GM19468 (cell line): ENCODE data around the gene C17orf100.
"Not testable (repeated sequence)": the region's sequence is repeated elsewhere in the genome, so short reads cannot be mapped to it uniquely, and the experiment has no call there.

Experiments used
- ATAC-seq: cut with Tn5 transposase; IDR thresholded peaks from one replicate; pipeline ENCODE4 v1.9.1; 2021; ENCODE audit warnings: mild to moderate bottlenecking, moderate library complexity, moderate number of reproducible peaks; ENCODE audit not compliant: unreplicated experiment; ENCODE audit errors: extremely low read depth

The C17orf100 gene

DNA sequence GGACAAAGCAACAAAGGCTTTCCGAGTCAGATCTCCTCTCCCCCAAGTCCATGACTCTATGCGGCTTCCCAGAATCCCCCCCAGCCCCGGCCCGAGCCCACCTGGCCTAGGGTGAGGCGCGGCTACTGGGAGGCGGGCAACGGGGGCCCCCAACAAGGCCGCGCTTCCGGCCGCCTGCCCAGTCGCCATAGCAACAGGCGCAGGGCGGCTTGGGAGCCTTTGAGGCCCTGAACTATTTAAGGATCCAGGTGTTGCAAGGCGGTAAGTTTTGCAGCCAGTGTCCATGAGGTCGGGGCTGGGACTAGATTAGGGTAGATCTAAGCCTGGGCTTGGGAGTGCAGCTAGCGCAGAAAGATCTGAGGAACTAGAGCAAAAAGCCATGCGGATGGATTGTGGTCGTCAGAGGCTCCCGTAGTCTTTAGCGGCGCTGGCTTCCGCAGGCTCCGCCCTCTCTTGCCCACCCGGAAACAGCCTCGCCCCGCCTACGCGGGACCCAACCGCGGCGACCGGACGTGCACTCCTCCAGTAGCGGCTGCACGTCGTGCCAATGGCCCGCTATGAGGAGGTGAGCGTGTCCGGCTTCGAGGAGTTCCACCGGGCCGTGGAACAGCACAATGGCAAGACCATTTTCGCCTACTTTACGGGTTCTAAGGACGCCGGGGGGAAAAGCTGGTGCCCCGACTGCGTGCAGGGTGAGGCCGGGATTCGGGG lies 10.9 kb upstream of the C17orf100 start, which contains the start of the genes KIAA0753 and TXNDC17:
Gene KIAA0753 (minus strand): TSS at position 176 of the 711 bp plus-strand sequence. CDS start 5,608 bp downstream, outside the sequence.
Gene TXNDC17 (plus strand): TSS at position 525 of the 711 bp plus-strand sequence. CDS start 23 bp downstream, at position 548.
- peak; percentile 81 for ATAC-seq

DNA sequence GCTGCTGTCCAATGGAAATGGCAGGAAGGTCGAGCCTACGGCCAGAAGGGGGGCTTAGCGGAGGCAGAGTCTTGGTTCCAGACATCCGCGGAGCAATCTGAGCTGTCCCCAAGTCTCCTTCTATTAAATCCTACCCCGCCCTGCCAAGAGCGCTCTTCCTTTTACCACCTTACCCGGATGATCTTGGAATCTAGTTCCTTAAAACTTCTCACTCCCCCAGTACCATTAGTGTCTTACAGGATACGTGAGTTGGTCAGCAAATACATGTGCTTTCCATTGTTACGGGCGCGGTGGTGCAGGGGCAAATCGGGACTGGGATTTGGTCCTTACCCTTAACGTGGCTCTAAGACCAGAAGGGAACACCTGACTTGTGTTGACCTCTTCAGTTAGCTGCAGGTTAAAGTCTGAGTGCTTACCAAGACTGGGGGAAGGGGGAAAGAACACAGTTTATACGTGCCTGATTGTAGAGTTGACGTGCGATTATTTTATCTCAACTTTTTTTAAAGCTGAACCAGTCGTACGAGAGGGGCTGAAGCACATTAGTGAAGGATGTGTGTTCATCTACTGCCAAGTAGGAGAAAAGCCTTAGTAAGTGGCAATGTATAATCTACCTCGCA lies 10.2 kb upstream of the C17orf100 start:
- no peak for ATAC-seq

DNA sequence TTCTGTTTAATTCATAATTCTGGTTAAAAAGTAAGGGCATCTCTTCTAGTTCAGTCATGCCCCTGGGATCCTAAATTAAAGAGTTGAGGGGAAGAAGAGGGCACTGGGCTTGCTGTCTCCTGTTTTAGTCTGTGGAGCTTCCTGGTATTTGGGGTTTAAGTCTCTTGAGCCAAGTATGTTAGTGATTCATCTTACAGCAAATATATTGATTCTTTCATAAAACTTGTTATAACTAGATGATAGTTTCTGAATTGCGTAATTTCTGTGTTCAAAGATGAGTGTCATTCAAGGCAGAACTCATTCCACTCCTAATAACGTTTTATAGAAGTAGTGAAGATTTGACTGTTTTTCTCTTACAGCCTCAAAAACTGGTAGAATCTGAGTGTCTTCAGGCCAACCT lies 9.0 kb upstream of the C17orf100 start:
- ATAC-seq: no peak

DNA sequence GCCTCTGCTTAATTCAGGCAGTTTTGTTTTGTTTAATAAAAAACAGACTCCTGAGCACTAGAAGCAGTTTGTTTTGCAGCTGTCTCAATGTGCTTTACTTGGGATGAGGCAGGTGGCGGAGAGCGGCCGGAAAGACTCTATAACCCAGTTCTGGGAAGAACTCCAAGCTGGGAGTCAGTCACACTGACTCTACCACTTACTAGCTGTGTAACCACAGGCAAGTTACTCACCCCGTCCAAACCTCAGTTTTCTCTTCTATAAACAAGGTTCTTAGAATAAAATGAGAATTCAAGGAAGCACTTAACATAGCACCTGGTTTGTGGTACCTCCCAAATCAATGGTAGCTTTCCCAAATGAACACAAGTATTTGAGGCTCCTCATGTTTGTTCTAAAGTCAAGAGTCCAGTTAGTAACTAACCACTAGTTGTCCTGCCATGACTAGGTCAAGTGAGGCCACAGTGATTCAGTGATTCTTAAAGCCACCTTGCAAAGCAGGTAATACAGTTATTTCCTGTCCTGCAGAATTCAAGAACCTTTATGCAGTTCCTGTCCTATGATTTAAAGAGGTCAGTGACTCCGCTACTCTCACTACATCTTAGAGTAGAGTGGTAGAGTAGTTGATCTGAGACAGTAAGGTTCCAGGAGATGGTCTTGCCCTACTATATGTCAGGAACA lies 8.0 kb upstream of the C17orf100 start:
- ATAC-seq: no peak

DNA sequence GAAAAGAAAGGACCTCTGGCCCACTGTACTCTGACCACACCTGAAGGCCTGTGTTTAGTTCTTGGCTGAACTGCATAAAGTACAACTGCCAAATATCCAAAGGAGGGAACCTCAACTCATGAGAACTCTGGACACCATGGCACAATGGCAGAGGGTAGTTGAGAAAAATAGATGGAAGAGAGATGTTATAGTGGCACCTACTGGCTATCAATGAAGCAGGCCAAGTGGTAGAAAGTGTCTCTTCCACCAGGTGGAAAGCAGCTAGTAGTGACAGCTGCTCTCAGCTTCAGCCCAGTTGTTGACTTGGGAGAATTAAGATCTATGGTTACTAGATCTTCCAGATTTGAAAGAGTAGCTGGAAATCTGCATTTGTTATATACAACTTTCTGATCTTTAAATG lies 3.4 kb upstream of the C17orf100 start:
- no peak for ATAC-seq

DNA sequence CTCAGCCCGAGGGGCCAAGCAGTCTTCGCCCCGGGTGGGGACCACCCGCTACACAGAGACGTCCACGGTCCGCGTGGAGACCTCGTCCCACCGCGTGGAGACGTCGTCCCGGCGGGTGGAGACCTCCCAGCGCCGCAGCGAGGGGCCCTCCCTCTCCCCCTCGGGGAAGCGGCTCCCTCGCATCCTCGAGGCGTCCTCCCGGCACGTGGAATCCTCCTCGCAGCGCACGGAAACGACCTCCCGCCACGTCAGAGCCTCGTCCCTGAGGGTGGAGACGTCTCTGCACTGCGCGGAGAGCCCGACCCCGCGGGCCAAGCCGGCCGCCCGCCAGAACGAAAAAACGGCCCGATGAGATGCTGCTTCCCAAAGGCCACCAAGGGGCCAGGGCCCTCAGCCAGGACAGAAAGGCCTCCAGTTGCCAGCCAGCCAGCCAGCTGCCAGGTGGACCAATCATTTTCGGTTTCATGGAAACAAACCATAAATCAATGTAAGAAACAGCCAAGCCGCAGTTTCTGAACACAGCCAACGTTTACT lies 424 bp downstream of the C17orf100 start:
- ATAC-seq: no peak

DNA sequence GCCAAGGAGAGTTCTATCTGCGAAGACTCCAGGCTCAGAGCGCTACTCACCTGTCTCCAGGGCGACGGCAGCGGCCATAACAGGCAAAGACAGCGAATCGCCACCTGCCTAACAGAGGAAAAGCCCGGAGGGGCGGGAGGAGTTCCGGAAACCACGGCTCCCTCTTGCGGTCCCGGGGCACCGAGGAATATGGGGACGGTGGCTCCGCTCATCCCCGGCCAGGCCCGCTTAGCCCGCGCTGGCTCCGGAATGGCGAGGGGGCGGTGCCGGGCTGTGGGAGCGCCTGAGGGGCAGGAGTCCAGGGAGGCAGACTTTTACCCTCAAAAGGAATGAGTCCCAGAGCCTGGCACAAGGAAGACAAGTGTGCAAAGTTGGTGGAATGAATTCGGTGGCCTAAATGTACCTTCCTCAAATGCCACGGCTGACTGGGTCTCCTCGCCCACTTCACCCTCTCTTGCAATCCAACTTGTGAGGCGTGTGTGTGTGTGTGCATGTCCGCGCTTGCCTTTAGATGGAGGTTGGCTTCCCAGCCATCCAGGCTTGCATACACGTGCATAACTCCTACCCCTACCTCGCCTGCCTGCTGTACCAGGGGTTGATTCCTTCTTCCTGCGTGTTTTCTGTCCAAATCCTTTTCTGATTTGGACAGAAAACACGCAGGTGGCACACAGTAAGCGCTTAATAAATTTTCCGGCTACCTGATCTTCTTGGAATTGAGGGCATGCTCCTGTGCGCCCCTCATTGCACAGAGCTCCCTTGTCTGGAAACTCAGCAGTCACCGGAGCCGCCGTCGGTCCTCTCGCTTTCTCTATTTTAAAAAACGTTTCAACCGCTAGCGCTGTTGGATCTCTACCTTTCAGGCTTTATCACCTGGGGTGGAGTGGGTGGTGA lies 3.5 kb downstream of the C17orf100 start:
- no peak for ATAC-seq

DNA sequence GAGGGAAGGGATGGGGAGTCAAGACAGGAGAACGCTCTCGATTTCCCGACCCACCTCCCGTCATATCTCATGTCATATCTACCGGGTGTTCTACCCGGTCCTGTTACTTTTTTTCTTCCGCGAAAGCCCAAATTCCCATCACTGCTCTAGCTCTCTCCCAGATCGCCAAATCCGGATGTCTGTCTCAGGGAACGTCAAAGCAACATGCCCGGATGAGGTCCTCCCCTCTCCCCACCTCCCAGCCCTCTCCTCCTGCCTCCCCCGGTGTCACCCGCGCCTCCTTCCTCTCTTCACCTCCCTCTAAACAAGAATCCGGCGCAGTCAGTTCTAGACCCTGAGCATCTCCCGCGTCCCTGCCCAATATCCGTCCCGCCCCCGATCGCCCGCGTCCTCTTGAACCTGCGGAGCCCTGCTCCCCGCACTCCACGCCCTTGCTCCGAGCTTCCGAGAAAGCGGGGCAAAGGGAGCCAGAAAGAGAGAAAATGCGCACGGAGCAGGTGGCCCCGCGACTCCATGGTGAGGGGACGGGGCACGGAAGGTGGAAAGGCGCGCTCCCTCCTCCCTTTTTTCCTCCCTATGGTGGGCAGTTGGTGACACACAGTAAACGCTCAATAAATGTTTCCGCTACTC lies 4.3 kb downstream of the C17orf100 start:
- not testable (repeated sequence) for ATAC-seq

DNA sequence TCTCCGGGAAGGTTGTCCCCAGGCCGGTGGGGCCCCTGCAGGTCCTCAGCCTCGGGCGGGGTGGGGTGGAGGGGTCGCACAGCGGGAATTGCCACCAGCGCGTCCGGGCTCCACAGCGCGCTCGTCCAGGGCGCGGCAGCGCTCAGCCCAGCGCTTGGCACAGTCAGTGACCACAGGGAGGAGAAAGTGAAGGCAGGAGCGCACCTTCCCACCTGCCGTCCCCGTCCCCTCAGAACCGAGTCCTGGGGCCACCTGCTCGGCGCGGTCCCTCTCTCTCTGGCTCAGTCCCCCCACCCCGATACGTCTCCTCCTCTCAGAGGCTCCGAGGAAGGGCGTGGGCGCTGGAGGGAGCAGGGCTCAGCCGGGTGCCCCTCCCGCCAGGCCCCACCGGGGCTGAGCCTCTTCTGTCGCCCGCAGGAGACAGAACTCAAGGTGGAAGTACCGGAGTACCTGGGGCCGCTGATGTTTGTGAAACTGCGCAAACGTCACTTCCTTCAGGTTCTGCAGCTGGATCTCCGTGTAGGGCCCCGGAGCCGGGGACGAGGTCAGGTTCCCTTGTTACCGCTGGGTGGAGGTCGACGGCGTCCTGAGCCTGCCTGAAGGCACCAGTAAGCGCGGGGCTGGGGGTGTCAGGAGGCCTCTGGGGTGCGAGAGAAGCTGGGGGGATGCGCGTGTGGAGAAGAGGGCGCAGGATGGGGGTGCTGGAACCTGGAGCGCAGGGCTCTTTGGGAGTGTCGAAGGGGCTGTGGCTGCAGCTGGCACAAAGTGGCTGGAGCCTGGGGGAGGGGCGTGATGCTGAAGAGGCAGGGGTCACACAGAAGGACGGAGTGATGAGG lies 5.5 kb downstream of the C17orf100 start:
- ATAC-seq: not testable (repeated sequence)

DNA sequence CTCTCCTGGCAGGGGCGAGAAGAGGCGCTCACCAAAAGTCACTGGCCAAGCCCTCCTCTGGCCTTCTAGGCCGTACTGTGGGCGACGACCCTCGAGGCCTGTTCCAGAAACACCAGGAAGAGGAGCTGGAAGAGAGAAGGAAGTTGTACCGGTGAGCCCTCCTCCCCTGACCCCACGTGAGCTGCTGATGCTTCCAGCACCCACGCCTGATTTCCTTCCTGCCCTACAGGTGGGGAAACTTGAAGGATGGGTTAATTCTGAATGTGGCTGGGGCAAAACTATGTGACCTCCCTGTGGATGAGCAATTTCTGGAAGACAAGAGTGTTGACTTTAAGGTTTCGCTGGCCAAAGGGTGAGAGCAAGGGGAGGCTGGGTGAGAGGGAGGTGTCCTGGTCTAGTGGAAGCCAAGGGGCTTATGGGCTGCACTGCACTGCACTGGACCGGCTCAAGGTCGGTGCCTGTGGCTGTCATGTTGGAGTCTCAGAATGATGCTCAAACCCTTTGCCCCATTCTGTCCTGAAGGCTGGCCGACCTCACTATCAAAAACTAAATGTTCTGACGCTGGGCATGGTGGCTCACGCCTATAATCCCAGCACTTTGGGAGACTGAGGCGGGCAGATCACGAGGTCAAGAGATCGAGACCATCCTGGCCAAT lies 6.2 kb downstream of the C17orf100 start:
- no peak for ATAC-seq

DNA sequence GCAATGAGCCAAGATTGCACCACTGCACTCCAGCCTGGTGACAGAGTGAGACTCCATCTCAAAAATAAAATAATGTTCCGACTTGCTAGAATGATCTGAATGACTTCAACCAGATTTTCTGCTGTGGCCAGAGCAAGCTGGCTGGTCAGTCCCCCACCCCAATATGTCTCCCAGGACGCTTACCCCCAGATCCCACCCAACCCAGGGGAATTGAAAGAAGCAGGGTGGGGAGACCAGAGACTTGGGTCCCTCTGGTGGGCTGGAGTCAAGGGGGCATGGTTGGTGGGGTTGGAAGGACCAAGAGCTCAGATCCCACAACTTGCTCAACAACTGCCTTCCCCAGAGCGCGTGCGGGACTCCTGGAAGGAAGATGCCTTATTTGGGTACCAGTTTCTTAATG lies 6.8 kb downstream of the C17orf100 start:
- not testable (repeated sequence) for ATAC-seq

DNA sequence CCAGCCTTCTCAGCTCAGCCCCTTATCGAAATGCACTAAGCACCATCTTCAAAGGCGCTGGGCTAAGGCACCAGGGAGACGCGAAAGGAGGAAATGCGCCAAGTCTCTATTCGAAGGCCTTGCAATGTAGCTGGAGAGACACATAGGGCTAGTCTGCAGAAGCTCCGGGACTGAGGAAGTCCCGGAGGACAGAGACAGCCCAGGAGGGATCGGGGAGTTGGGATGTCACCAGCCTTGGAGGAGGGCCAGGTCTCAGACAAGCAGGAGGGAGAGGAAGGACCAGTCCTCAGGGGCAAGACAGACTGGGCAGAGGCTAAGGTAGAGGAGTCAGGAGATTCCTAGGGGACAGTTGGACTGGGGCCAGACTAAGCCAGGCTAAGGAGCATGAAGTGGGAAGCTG lies 8.5 kb downstream of the C17orf100 start:
- no peak for ATAC-seq

DNA sequence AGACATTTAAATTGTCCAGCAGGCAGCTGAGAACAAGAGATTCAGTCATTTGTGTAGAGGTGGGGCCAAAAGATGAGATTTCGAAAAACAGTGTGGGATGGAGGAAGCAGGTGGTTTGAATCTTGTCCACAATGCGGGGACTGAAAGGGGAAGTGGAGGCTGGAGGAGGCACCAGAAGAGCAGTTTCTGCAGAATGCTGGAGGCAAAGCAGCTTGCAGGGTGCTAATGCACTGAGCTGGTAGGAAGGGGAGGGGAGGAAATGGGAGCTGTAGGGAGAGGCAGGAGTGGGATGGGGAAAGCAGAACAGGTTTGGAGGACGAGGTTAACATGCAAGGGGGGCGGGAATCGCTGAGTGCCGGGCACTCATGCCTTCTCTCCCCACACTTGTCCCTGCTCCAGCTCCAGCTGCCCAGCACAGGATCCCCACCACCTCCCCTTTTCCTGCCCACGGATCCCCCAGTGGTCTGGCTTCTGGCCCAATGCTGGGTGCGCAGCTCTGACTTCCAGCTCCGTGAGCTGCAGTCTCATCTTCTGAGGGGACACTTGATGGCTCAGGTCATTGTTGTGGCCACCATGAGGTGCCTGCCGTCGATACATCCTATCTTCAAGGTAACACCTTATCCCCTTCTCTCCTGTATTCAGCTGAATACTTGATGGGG lies 9.4 kb downstream of the C17orf100 start:
- no peak for ATAC-seq

DNA sequence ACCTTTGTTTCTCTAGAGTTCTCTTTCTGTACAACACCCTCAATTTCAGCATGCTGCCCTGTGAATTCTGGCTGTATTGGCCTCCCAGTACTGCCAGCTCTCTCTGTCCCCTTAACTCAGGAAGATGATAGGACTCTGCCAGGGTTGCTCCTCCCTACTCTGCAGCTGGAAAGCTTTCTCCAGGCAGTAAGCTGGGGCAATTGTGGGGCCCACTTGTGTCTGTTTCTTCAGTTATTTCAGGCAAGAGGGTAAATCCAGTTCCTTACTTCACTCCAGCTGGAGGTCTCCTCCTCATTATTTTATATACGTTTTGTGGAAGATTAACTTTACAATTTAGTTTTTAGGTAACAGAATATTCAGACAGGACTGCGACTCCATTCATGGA lies 9.9 kb downstream of the C17orf100 start:
- no peak for ATAC-seq

DNA sequence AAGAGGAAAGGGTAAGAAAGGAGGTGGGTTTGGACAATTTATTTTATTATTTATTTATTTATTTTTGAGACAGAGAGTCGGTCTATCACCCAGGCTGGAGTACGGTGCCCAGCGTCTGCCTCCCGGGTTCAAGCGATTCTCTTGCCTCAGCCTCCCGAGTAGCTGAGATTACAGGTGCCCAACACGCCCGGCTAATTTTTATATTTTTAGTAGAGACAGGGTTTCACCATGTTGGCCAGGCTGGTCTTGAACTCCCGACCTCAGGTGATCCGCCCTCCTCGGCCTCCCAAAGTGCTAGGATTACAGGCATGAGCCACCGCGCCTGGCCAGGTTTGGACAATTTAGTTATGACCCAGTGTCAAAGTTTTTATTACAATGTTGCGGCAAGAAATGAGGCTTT lies 11.6 kb downstream of the C17orf100 start:
- not testable (repeated sequence) for ATAC-seq

DNA sequence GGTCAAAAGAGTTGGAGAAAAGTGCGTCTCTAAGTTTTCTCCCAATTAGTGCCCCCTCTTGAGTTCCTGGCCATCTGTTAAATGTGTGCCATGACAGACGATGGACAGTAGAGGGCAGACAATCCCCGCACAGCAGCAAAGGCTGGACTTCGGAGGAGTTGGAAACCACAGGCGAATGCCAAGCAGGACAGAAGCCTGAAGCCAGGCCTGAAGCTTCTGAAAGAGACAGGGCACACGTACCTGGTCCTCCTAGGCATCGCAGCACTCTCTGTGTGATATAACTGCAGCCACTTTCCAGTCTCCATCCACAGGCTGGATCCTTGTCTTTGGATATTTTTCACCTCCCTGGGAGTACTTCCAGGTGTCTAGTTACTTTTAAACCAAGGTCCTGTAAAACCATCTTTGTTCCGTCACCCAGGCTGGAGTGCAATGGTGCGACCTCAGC lies 14.5 kb downstream of the C17orf100 start:
- no peak for ATAC-seq

DNA sequence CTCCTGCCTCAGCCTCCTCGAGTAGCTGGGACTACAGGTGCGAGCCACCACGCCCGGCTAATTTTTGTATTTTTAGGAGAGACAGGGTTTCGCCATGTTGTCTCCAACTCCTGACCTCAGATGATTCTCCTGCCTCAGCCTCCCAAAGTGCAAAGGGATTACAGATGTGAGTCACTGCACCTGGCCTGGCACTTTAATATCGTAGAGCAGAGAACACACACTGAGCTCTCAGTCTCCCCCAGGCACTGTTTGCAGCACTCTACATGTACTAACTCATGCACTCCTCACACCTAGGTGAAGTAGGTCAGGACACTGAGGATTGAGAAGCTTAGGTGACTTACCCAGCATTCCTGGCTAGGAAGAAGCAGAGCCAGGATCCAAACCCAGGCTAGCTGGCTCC lies 15.0 kb downstream of the C17orf100 start:
- ATAC-seq: no peak

DNA sequence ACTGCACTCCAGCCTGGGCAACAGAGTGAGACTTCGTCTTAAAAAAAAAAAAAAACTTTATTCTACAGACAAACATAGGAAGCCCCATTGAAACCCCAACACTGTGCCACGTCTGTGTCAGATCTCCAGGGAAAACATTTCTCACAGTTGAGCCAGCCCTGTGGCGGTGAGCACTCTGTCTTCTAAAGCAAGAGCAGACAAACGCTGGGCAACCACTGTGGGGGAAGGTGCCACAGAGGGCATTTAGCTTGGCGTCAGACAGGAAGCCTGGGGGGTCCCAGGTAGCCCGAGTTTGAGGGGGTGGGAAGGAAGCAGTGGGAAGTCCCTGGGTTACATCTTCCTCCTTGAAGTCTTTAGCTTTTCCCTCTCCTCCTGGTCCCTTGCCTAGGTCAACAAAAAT lies 16.0 kb downstream of the C17orf100 start:
- no peak for ATAC-seq
